Measurements from ENCODE around the gene MISP3.
A peak's percentile ranks its signal among the peaks of the same experiment; 100 is the strongest.

MISP3 gene

GRCh38 chr19:14080887-14081796, 8.6 kb downstream of the MISP3 start:
- peak; percentile 99 for DNase-seq (ENCODE audit: low read depth)

GRCh38 chr19:14081797-14082674, 9.4 kb downstream of the MISP3 start:
- no peak for DNase-seq (ENCODE audit: low read depth)

DNA sequence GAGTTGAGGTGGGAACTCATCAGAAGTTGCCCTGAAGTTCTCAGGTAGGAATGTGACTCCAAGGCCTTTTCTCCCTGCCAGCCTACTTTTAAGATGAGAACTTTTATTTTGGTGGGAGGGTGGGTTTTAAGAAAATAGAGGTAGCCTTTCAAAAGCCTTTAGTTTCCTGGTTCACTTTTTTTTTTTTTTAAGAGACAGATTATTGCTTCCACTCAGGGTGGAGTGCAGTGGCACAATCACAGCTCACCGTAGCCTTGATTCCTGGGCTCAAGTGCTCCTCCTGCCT, 10.0 kb downstream of the MISP3 start:
- DNase-seq (ENCODE audit: low read depth) = no peak

- no peak for DNase-seq (ENCODE audit: low read depth)
These were observed 12.9 kb downstream of the MISP3 start, which contains the start of gene C19orf67 for GRCh38 chr19:14085309-14085995. TSS of gene C19orf67 (minus strand) at chr19:14085783. CDS start at chr19:14085627, 156 bp downstream.

GRCh38 chr19:14086098-14086497, 13.5 kb downstream of the MISP3 start:
- no peak for DNase-seq (ENCODE audit: low read depth)

GRCh38 chr19:14088634-14089411, 16.2 kb downstream of the MISP3 start:
- DNase-seq (ENCODE audit: low read depth) = no peak

GRCh38 chr19:14089412-14089661, 16.8 kb downstream of the MISP3 start:
- no peak for DNase-seq (ENCODE audit: low read depth)

DNA sequence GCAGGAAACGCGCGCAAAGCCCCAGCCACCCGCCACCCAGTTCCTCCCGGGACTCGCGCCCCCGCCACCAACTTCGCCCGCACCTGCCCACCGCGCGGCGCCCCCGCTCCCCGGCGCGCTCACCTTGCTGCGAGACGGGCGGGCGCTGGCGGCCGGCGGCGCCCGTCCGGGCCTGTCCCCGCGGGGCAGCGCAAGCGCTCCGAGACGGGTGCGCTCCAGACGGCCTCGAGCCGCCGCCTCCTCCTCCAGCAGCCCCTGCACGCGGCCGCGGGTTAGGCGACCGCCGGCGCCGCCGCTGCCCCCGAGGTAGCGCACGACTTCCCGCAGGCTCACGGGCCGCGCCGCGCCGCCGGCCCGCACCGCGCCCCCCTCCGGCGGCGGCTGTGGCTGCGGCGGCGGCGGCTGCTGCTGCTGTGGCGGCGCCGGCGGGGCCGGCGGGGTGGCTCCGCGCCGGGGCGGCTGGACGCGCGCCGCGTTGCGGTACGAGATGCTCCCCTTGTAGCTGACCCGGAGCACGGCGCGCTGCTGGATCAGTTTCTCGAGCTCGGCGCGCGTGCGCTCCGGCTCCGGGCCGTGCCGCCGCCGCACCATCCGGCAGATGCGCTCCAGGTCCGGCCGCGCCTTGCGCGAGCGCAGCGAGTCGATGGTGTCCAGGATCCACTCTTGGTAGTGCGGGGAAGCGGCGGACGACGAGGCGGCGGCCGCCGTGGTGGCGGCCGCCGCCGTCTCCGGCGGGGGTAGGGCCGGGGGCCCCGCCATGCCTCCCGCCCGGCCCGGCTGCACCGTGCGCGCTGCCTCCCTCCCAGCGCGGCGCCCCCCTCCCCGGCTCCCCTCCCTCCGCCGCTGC, 17.3 kb downstream of the MISP3 start:
- no peak for DNase-seq (ENCODE audit: low read depth)

GRCh38 chr19:14090509-14091080, 18.0 kb downstream of the MISP3 start, which contains the start of gene SAMD1:
TSS of gene SAMD1 (minus strand) at chr19:14090751.
- DNase-seq (ENCODE audit: low read depth) = peak; percentile 72

DNA sequence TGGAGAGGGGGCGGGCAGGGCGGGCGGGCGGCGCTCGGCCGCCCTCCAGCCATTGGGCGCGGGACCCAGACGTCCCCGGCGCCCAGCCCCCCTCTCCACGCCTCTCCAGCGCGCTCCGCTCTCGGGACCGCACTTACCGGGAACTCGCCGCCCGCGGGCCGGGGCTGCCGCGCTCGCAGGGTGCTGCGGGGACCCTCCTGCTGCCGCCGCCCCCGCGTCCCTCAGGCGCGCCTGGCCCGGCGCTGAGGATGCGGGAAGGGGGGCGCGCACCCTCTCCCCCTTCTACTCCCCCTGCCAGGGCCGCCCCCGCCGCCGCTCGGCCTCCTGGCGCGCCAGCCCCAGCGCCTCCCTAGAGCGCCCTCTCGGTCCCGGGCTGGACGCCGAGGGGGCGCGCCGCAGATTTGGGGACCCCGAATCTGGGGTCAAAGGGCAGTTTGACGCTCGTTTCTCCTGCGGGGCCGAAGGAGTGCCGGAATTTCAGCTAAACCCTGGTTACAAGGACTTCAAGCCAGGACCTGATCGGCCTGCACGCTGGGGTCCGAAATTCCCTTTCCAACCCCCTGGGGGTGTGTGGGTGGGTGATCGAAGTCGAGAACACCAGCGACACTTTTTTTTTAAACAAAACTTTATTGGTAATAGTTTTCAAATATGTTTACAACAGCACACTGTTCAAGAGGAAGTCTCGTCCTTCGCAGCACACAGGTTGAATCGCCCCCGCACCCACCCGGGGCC, 18.7 kb downstream of the MISP3 start:
- DNase-seq (ENCODE audit: low read depth) = no peak

DNA sequence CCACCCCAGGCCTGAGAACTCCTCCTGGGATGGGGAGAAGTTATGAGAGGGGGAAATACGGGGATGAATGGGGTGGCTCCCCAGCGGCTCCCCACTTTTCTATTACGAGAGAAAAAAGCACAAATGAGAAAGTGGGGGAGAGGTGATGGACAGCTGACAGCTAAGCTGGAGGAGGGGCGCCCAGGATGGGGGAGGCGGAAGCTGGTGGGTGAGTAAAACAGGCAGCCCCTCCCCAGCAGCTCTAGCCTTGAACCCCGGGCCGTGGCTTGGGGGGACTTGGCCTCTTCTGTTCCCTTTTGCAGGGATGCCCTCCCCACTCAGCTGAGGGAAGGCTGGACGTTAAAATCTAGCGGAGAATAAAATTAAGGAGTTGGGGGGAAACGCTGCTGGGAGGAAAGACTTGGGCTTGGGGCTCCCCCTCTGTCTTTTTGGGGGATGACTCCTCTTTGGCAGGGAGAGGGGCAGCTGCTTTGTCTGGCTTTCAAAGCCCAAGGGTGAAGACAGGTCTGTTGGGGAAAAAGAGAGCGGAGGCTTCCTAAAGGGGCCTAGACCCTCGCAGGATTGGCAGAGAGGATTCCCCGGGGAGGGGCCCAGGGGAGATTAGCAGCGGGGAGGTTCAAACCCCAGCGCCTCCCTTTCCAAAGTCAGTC, 19.4 kb downstream of the MISP3 start:
- DNase-seq (ENCODE audit: low read depth) = no peak

GRCh38 chr19:14093117-14093823, 20.7 kb downstream of the MISP3 start:
- no peak for DNase-seq (ENCODE audit: low read depth)

- DNase-seq (ENCODE audit: low read depth) = no peak
These were observed 22.3 kb downstream of the MISP3 start for GRCh38 chr19:14094854-14095253.

- no peak for DNase-seq (ENCODE audit: low read depth)
These were observed 23.8 kb downstream of the MISP3 start for GRCh38 chr19:14096272-14096992.

DNA sequence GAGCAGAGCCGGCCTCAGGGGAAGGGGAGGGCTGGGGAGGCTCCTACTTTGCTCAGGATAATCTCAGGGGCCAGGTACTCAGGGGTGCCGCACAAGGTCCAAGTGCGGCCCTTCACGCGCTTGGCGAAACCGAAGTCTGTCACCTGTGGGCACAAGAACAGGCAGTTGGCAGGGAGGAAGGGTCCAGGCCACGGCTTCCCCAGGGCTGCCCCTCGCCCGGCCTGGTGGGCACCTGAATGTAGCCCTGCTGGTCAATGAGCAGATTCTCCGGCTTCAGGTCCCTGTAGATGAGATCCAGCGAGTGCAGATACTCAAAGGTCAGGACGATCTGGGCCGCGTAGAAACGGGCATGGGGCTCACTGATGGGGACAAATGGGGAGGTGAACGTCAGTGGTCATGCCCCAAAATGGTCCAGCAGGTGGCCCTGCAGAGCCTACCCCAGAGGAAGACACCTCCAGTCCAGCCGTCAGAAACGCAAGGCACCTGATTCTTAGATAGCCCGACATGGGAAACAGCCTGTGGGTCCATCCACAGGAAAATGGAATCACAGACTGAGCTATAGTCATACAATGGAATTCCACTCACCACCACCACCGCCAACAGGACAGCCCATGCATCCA, 25.1 kb downstream of the MISP3 start:
- no peak for DNase-seq (ENCODE audit: low read depth)

DNA sequence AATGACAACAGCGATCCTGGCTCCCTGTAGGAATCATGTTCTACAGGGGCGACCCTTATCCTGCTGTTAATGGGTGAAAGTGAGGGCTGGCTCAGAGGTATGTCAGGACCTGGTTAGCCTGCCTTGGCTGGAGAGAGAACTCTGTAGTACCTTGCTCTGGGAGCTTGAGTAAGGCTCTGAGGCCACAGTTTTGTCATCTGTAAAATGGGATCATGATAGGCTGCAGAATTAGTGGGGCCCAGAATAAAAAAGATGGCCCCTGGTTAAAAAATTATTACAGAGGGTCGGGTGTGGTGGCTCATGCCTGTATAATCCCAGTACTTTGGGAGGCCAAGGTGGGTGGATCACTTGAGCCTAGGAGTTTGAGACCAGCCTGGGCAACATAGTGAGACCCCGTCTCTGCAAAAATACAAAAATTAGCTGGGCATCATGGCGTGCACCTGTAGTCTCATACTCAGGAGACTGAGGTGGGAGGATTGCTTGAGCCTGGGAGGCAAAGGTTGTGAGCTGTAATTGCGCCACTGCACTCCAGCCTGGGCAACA, 28.5 kb downstream of the MISP3 start:
- DNase-seq (ENCODE audit: low read depth) = no peak

DNA sequence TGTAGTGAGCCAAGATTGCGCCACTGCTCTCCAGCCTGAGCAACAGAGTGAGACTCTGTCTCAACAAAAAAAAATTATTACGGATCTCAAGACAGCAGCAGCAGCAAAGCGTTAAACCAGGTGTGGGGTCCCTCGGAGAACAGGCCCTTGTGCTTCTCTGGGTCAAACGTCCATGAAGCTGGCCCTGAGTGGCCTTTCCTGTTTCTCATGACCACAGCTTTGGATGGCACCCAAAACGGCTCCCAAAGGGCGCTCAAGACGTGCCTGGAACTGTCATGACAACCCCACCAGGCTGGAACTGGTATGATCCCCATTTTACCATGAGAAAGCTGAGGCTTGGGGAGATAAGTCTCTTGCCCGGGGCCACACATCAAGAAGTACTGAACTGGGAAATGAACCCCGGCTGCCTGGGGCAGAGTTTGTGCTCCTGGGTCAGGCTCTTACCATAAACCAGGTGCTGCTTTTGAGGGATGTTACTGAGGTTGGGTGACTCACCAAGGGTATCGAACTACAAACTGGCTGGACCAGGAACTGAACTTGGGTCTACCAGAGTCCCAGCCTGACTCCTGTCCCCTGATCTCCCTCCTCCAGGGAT, 29.6 kb downstream of the MISP3 start:
- no peak for DNase-seq (ENCODE audit: low read depth)

Measured in stimulated activated CD8-positive, alpha-beta memory T cell treated with anti-CD3 and anti-CD28 coated beads, Interleukin-15, amount 100 ng/mL, for 1 hour (primary cell).